Measurements from ENCODE around the gene CAPN9. TPM values are rescaled to one million over a fixed set of nuclear protein-coding genes. Genes with fewer than 3 reads are reported as not detected.

The CAPN9 gene
- total RNA-seq, 1 donor from 2014 or later: not detected

GRCh38 chr1:230705289-230706019 lies 41.7 kb upstream of the CAPN9 start:
- peaks cover 2% of the 10 kb centered on the region for H3K27me3 Mint-ChIP-seq (ENCODE audit: unreplicated experiment)
- no peak for DNase-seq (ENCODE audit: extremely low spot score, unreplicated experiment)
- H3K4me3 Mint-ChIP-seq (ENCODE audit: unreplicated experiment): no peak overlapping the region
- no peaks in the 10 kb centered on the region for H3K9me3 Mint-ChIP-seq (ENCODE audit: unreplicated experiment)
- TF ChIP-seq CTCF (IDR thresholded peaks at IDR 0.05): no peak
- no peak overlapping the region for H3K27ac Mint-ChIP-seq (ENCODE audit: unreplicated experiment)
- H3K4me1 Mint-ChIP-seq (ENCODE audit: unreplicated experiment): no peaks in the 10 kb centered on the region
- H3K36me3 Mint-ChIP-seq (ENCODE audit: unreplicated experiment): peaks cover 5% of the 10 kb centered on the region

GRCh38 chr1:230706020-230706699 lies 41.0 kb upstream of the CAPN9 start:
- no peak for TF ChIP-seq CTCF (IDR thresholded peaks at IDR 0.05)
- H3K4me3 Mint-ChIP-seq (ENCODE audit: unreplicated experiment): no peak overlapping the region
- peaks cover 2% of the 10 kb centered on the region for H3K27me3 Mint-ChIP-seq (ENCODE audit: unreplicated experiment)
- DNase-seq (ENCODE audit: extremely low spot score, unreplicated experiment): no peak
- H3K36me3 Mint-ChIP-seq (ENCODE audit: unreplicated experiment): peaks cover 5% of the 10 kb centered on the region
- no peaks in the 10 kb centered on the region for H3K9me3 Mint-ChIP-seq (ENCODE audit: unreplicated experiment)
- H3K27ac Mint-ChIP-seq (ENCODE audit: unreplicated experiment): no peak overlapping the region
- no peaks in the 10 kb centered on the region for H3K4me1 Mint-ChIP-seq (ENCODE audit: unreplicated experiment)

GRCh38 chr1:230706887-230707731 lies 40.1 kb upstream of the CAPN9 start:
- Mint-ChIP-seq H3K9me3 (ENCODE audit: unreplicated experiment) (no peaks in the 10 kb centered on the region), H3K27me3 (ENCODE audit: unreplicated experiment) (peaks cover 2% of the 10 kb centered on the region), H3K4me3 (ENCODE audit: unreplicated experiment) (no peak overlapping the region), H3K27ac (ENCODE audit: unreplicated experiment) (no peak overlapping the region), H3K4me1 (ENCODE audit: unreplicated experiment) (no peaks in the 10 kb centered on the region), H3K36me3 (ENCODE audit: unreplicated experiment) (peaks cover 5% of the 10 kb centered on the region)
- DNase-seq (ENCODE audit: extremely low spot score, unreplicated experiment): no peak
- TF ChIP-seq CTCF (IDR thresholded peaks at IDR 0.05): no peak

- no peak overlapping the region for H3K4me3 Mint-ChIP-seq (ENCODE audit: unreplicated experiment)
- peaks cover 3% of the 10 kb centered on the region for H3K4me1 Mint-ChIP-seq (ENCODE audit: unreplicated experiment)
- TF ChIP-seq CTCF (IDR thresholded peaks at IDR 0.05): no peak
- peaks cover 5% of the 10 kb centered on the region for H3K36me3 Mint-ChIP-seq (ENCODE audit: unreplicated experiment)
- H3K9me3 Mint-ChIP-seq (ENCODE audit: unreplicated experiment): no peaks in the 10 kb centered on the region
- DNase-seq (ENCODE audit: extremely low spot score, unreplicated experiment): no peak
- no peak overlapping the region for H3K27ac Mint-ChIP-seq (ENCODE audit: unreplicated experiment)
- peaks cover 2% of the 10 kb centered on the region for H3K27me3 Mint-ChIP-seq (ENCODE audit: unreplicated experiment)
Measured at GRCh38 chr1:230707732-230708630, 39.2 kb upstream of the CAPN9 start.

All from osteocyte (in vitro differentiated cells).